ENCODE results near the gene CPSF3. TPM values are rescaled to one million over a fixed set of nuclear protein-coding genes. Genes with fewer than 3 reads are reported as not detected.

The CPSF3 gene
- total and polyA plus RNA-seq, 9 of the 15 experiments (the other 6 are each of a cell fraction or from before 2014, with no cell fraction given) = 54.2 to 151 (median 94.5) TPM

DNA sequence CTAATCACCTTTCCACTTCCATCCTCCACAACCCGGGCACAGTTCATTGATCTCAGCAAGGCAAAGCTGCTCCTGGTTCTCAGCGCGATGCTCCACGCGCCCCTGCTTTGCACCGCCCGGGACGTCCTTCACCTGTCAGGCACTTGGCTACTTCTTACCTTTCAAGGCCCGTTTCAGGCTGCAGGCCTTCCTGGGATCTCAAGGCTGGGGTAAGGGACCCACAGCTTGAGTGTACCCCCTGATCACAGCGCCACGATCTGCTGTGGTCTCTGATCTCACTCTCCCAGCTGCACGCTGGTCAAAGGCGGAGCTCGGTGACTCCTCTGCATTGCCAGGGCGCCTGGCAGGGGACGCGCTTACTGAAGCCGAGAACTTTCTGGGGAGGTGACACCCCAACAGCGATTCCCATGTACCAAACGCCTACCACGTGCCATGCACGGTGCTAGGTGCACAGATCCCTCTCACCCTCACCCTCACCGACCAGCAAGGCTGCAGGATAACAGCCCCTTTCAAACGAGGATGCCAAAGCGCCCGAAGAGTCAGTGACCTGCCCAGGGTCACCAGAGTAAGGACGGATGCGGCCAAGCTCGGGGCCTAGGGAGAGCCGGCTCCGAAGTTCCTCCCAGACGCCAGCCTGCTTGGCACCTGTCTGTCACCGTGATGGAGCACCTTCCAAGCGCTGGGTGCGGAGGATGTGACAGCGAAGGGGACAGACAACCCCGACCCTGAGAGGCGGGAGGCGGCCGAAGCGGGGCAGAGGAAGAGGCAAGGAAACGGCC lies 944 bp upstream of the CPSF3 start (continued):
- TF ChIP-seq MAZ (CRISPR knock-in tag; conservative IDR thresholded peaks at IDR 0.05 in 1 of 2, IDR thresholded peaks at IDR 0.05 in 1 of 2) (no peak), DIDO1 (tag; IDR thresholded peaks at IDR 0.05; ENCODE audit: low read depth) (no peak), POLR3G (IDR thresholded peaks at IDR 0.05; ENCODE audit: extremely low read depth, insufficient read length, insufficient replicate concordance) (no peak), HOXB6 (CRISPR knock-in tag; IDR thresholded peaks at IDR 0.05; ENCODE audit: borderline replicate concordance) (no peak), HDAC2 (IDR thresholded peaks at IDR 0.05) (0 out of 2 replicates have a peak, but pooled peaks have one; percentile 13), MYBL2 (IDR thresholded peaks at IDR 0.05; ENCODE audit: low read depth) (no peak), MYBL2 (CRISPR knock-in tag; IDR thresholded peaks at IDR 0.05; ENCODE audit: borderline replicate concordance) (no peak), EP400 (IDR thresholded peaks at IDR 0.05) (no peak), NRF1 (conservative IDR thresholded peaks at IDR 0.05 in 1 of 2, IDR thresholded peaks at IDR 0.05 in 1 of 2) (no peak), KLF6 (CRISPR knock-in tag; IDR thresholded peaks at IDR 0.05; ENCODE audit: borderline replicate concordance) (no peak), TAF15 (IDR thresholded peaks at IDR 0.05; ENCODE audit: low read depth, low read length) (no peak), LCOR (CRISPR knock-in tag; IDR thresholded peaks at IDR 0.05) (no peak), EGR1 (conservative IDR thresholded peaks at IDR 0.05) (no peak), ZNF232 (CRISPR knock-in tag; IDR thresholded peaks at IDR 0.05) (no peak)
- TF ChIP-seq, protein P1, sequence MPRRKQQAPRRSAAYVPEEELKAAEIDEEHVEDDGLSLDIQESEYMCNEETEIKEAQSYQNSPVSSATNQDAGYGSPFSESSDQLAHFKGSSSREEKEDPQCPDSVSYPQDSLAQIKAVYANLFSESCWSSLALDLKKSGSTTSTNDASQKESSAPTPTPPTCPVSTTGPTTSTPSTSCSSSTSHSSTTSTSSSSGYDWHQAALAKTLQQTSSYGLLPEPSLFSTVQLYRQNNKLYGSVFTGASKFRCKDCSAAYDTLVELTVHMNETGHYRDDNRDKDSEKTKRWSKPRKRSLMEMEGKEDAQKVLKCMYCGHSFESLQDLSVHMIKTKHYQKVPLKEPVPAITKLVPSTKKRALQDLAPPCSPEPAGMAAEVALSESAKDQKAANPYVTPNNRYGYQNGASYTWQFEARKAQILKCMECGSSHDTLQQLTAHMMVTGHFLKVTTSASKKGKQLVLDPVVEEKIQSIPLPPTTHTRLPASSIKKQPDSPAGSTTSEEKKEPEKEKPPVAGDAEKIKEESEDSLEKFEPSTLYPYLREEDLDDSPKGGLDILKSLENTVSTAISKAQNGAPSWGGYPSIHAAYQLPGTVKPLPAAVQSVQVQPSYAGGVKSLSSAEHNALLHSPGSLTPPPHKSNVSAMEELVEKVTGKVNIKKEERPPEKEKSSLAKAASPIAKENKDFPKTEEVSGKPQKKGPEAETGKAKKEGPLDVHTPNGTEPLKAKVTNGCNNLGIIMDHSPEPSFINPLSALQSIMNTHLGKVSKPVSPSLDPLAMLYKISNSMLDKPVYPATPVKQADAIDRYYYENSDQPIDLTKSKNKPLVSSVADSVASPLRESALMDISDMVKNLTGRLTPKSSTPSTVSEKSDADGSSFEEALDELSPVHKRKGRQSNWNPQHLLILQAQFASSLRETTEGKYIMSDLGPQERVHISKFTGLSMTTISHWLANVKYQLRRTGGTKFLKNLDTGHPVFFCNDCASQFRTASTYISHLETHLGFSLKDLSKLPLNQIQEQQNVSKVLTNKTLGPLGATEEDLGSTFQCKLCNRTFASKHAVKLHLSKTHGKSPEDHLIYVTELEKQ (CRISPR knock-in tag; IDR thresholded peaks at IDR 0.05) = 0 out of 2 replicates have a peak, but pooled peaks have one; percentile 8
- TF ChIP-seq, protein P2, sequence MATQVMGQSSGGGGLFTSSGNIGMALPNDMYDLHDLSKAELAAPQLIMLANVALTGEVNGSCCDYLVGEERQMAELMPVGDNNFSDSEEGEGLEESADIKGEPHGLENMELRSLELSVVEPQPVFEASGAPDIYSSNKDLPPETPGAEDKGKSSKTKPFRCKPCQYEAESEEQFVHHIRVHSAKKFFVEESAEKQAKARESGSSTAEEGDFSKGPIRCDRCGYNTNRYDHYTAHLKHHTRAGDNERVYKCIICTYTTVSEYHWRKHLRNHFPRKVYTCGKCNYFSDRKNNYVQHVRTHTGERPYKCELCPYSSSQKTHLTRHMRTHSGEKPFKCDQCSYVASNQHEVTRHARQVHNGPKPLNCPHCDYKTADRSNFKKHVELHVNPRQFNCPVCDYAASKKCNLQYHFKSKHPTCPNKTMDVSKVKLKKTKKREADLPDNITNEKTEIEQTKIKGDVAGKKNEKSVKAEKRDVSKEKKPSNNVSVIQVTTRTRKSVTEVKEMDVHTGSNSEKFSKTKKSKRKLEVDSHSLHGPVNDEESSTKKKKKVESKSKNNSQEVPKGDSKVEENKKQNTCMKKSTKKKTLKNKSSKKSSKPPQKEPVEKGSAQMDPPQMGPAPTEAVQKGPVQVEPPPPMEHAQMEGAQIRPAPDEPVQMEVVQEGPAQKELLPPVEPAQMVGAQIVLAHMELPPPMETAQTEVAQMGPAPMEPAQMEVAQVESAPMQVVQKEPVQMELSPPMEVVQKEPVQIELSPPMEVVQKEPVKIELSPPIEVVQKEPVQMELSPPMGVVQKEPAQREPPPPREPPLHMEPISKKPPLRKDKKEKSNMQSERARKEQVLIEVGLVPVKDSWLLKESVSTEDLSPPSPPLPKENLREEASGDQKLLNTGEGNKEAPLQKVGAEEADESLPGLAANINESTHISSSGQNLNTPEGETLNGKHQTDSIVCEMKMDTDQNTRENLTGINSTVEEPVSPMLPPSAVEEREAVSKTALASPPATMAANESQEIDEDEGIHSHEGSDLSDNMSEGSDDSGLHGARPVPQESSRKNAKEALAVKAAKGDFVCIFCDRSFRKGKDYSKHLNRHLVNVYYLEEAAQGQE (IDR thresholded peaks at IDR 0.05; ENCODE audit: borderline replicate concordance) = no peak
- TF ChIP-seq, protein P2 (CRISPR knock-in tag; IDR thresholded peaks at IDR 0.05; ENCODE audit: low read depth) = no peak
